Gastrocnemius medialis (tissue), 4 donors: ENCODE data around the gene KLK5.

ENCODE experiments used
- POLR2A ChIP-seq, 2 donors: fragments of 450-650 bp; IDR thresholded peaks; one replicate each; pipeline ENCODE4 v1.6.1; 2017; ENCODE audit warnings: antibody characterized with exemption in 2 of 2, mild to moderate bottlenecking in 2 of 2, moderate library complexity in 2 of 2
- TF ChIP-seq, protein P1 (sequence below), 5 experiments: fragments of 450-650 bp in 3 of 5; fragments of 200-600 bp in 2 of 5; sonication (generic) in 2 of 5; IDR thresholded peaks in 4 of 5; conservative IDR thresholded peaks in 1 of 5; 1 replicate in 4 of 5; 2 replicates in 1 of 5; pipeline ENCODE4 v1.5.1; 2016 to 2019; ENCODE audit warnings: antibody characterized with exemption in 5 of 5, mild to moderate bottlenecking in 3 of 5, moderate library complexity in 3 of 5

DNA sequence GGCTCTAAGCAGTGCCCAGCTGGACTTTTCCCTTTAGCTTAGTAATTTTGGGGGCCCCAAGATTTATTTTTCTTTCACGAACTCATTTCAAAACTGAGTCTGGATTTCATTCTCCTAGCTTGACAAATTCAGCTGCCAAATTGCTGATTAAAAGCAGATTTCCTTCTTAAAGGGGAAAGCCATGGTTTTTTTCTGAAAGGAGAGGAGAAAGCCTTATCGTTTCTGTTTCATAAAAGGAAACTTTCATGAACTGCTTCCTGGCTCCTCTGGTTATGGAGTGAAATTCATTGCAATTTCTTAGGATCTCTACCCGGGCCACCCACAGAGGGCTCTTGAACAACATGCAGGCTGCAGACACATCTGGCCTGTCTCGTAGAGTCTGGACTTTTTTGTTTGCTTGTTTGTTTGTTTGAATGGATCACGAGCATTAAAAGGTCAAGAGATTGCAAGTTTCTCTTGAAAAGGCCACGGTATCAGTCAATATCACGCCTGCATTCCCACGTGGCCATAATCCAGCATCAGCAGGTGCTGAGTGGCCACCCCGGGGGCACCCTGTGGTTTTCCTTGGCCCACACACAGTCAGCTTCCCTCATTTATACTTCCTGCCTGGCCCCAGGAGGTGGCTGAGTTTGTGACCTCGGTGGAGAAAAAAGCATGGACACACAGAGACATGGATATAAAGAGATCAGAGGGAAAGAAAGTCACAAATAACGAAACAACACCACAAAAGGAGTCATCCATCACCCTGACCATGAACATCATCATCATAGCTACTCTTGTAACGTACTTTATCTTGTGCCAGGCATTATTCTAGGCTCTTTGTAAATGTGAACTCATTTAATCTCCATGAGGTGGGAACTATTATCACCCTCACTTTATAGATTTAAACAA, 31.2 kb downstream of the KLK5 start:
- TF ChIP-seq, protein P1, sequence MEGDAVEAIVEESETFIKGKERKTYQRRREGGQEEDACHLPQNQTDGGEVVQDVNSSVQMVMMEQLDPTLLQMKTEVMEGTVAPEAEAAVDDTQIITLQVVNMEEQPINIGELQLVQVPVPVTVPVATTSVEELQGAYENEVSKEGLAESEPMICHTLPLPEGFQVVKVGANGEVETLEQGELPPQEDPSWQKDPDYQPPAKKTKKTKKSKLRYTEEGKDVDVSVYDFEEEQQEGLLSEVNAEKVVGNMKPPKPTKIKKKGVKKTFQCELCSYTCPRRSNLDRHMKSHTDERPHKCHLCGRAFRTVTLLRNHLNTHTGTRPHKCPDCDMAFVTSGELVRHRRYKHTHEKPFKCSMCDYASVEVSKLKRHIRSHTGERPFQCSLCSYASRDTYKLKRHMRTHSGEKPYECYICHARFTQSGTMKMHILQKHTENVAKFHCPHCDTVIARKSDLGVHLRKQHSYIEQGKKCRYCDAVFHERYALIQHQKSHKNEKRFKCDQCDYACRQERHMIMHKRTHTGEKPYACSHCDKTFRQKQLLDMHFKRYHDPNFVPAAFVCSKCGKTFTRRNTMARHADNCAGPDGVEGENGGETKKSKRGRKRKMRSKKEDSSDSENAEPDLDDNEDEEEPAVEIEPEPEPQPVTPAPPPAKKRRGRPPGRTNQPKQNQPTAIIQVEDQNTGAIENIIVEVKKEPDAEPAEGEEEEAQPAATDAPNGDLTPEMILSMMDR (IDR thresholded peaks at IDR 0.05 in 4 of 5, conservative IDR thresholded peaks at IDR 0.05 in 1 of 5) = no peak
- no peak for TF ChIP-seq POLR2A (IDR thresholded peaks at IDR 0.05)
